K562 (cell line): ENCODE data around the gene NXN. TPM values are rescaled to one million over a fixed set of nuclear protein-coding genes. Genes with fewer than 3 reads are reported as not detected.

Experiments used
- ATAC-seq: fragments of 200-7000 bp; cut with Tn5 transposase; 3 replicates; pipeline ENCODE4 v1.9.1; 2020; ENCODE audit warnings: moderate library complexity
- BruUV-seq: library from RNA; stranded (reverse); fragments of 400-500 nt; replicated peaks from 2 replicates; lab custom pipeline; 2021; lab: Mats Ljungman, UMichigan
- CTCF ChIA-PET: fragments of 300-600 bp; formaldehyde crosslinking; extraction: SDS; loops from one replicate; lab custom pipeline; 2021; ENCODE audit warnings: low intra/inter-chr PET ratio; lab: Yijun Ruan, JAX
- POLR2A ChIA-PET: fragments of 300-600, 350-650 bp; sonication (Branson Sonifier 250); formaldehyde crosslinking; extraction: SDS; loops from one replicate; lab custom pipeline; 2021; ENCODE audit warnings: antibody characterized with exemption, inconsistent platforms; lab: Yijun Ruan, JAX
- DNase-seq, 4 experiments: peaks; one replicate each; pipeline versions ENCODE4 v3.0.0 to v3.0.0-alpha.2; 2011 to 2018; ENCODE audit warnings: low spot score in 3 of 4, mixed read lengths in 3 of 4; ENCODE audit errors: extremely low read depth in 1 of 4
- FAIRE-seq: peaks from 2 replicates; lab custom pipeline; 2011; peaks lifted over from hg19 to GRCh38; lab: Jason Lieb, UNC
- H2AFZ ChIP-seq: 2 replicates; pipeline ENCODE4 v1.6.0; 2011; ENCODE audit warnings: low read depth, low read length, control low read depth, inconsistent platforms
- H3K27ac ChIP-seq: fragments of 200-600 bp; 3 replicates; pipeline ENCODE4 v1.8.0; 2011; ENCODE audit warnings: low read depth, mild to moderate bottlenecking, control low read depth, inconsistent platforms, low read length, moderate library complexity, mixed read lengths; ENCODE audit errors: extremely low read depth
- H3K27me3 ChIP-seq, 2 experiments: fragments of 300-600 bp in 1 of 2; 2 replicates in 1 of 2; 3 replicates in 1 of 2; pipeline versions ENCODE4 v1.6.0 to v1.8.0; 2011; ENCODE audit warnings: inconsistent platforms in 2 of 2, low read length in 2 of 2, mild to moderate bottlenecking in 1 of 2, mixed read lengths in 1 of 2, moderate library complexity in 1 of 2; ENCODE audit not compliant: control insufficient read depth in 2 of 2, insufficient read depth in 2 of 2
- H3K36me3 ChIP-seq: fragments of 300-600 bp; 3 replicates; pipeline ENCODE4 v1.8.0; 2011; ENCODE audit warnings: mild to moderate bottlenecking, low read length, inconsistent platforms; ENCODE audit not compliant: control insufficient read depth, insufficient read depth
- H3K4me1 ChIP-seq, 2 experiments: fragments of 200-600 bp in 1 of 2; replicated peaks in 1 of 2; 2 replicates in 1 of 2; 3 replicates in 1 of 2; pipeline versions ENCODE4 v1.5.1 to v1.8.0; 2011; ENCODE audit warnings: inconsistent platforms in 2 of 2, low read length in 2 of 2, mild to moderate bottlenecking in 1 of 2, mixed read lengths in 1 of 2, moderate library complexity in 1 of 2; ENCODE audit not compliant: control insufficient read depth in 2 of 2, insufficient read depth in 2 of 2
- H3K4me2 ChIP-seq: 2 replicates; pipeline ENCODE4 v1.6.1; 2011; ENCODE audit warnings: low read length, control low read depth, inconsistent platforms, mixed read lengths; ENCODE audit not compliant: insufficient read depth
- H3K4me3 ChIP-seq: fragments of 200-600 bp; sonication (generic), shearing (Covaris generic); 2 replicates; pipeline ENCODE4 v1.5.1; 2016; ENCODE audit warnings: control low read depth, inconsistent platforms
- H3K79me2 ChIP-seq: fragments of 200-600 bp; 3 replicates; pipeline ENCODE4 v1.8.0; 2011; ENCODE audit warnings: low read length, inconsistent platforms; ENCODE audit not compliant: control insufficient read depth, insufficient read depth
- H3K9ac ChIP-seq, 2 experiments: 2 replicates each; pipeline versions ENCODE4 v1.6.0 to v1.6.1; 2011; ENCODE audit warnings: low read depth in 2 of 2, low read length in 2 of 2, control low read depth in 1 of 2, inconsistent platforms in 1 of 2, mild to moderate bottlenecking in 1 of 2, mixed read lengths in 1 of 2; ENCODE audit not compliant: insufficient read depth in 1 of 2
- H3K9me1 ChIP-seq: one replicate; pipeline ENCODE4 v1.6.0; 2011; ENCODE audit warnings: inconsistent platforms, mild to moderate bottlenecking, low read length, moderate library complexity; ENCODE audit not compliant: control insufficient read depth, insufficient read depth
- H3K9me3 ChIP-seq: replicated peaks from 2 replicates; pipeline ENCODE4 v1.5.1; 2011; ENCODE audit warnings: low read depth, low read length, inconsistent platforms; ENCODE audit not compliant: control insufficient read depth, insufficient read depth
- H4K20me1 ChIP-seq: replicated peaks from 2 replicates; pipeline ENCODE4 v1.6.1; 2011; ENCODE audit warnings: low read length, inconsistent platforms, mixed read lengths; ENCODE audit not compliant: control insufficient read depth, insufficient read depth
- ZNF197 ChIP-seq: fragments of 200-800 bp; sonication (Bioruptor generic); IDR thresholded peaks from 2 replicates; pipeline ENCODE4 v1.6.1; 2016; ENCODE audit warnings: low read depth, missing genetic modification characterization, missing compliant biosample characterization
- WGBS: fragments of 100-300 bp; shearing (Covaris generic); methylation state at CpG from one replicate; pipeline ENCODE4 v1.1.6; 2016; ENCODE audit warnings: low coverage, mixed read lengths; ENCODE audit not compliant: insufficient coverage; ENCODE audit errors: missing lambda C conversion rate; 5-methylcytosine and 5-hydroxymethylcytosine counted together
- in situ Hi-C: fragments of 300-500 bp; cut with MboI; formaldehyde crosslinking; loops from 4 replicates; pipeline ENCODE4 v1.15.0; 2018; ENCODE audit warnings: inconsistent platforms, mixed read lengths
- intact Hi-C: fragments of 100-400 bp; cut with micrococcal nuclease; formaldehyde crosslinking; loops from 2 replicates; pipeline ENCODE4 v1.14.2; 2022
- polyA plus RNA-seq, 8 experiments: library from polyadenylated mRNA; depleted of rRNA in 4 of 8; stranded (reverse) in 5 of 8; unstranded in 3 of 8; fragments of >200 nt; fragmentation: Nextera tagmentation in 2 of 8; fragmentation: Illumina TruSeq in 1 of 8; extraction: Ambion mirVana in 2 of 8; extraction: Trizol in 1 of 8; gene quantifications; 2 replicates each; pipeline versions ENCODE4 v1.2.1 to v1.2.3, GENCODE V29; 2011 to 2014; ENCODE audit warnings: inconsistent platforms in 1 of 8, missing spikeins in 1 of 8
- total RNA-seq, 7 experiments: library from RNA; depleted of rRNA in 6 of 7; stranded (reverse); fragments of >200 nt in 6 of 7; fragmentation: Illumina TruSeq in 2 of 7; extraction: Trizol in 2 of 7; gene quantifications; 2 replicates each; pipeline versions ENCODE4 v1.2.1 to v1.2.3, GENCODE V29; 2011 to 2021; ENCODE audit warnings: low replicate concordance in 1 of 7
- TF ChIP-seq, protein P1 (sequence below): IDR thresholded peaks from 3 replicates; pipeline ENCODE4 v1.6.1; 2011; ENCODE audit warnings: borderline replicate concordance, mild to moderate bottlenecking; ENCODE audit not compliant: insufficient read length, insufficient read depth

The NXN gene
- total and polyA plus RNA-seq, 9 of the 15 experiments (the other 6 are each of a cell fraction or from before 2014, with no cell fraction given): 0.08 to 0.39 (median 0.29) TPM; not detected in 5

GRCh38 chr17:1025733-1026598 lies 46.4 kb upstream of the NXN start:
- no peaks in the 10 kb centered on the region for H3K79me2 ChIP-seq
- in situ Hi-C loops (no loop called here), intact Hi-C loops (no loop called here)
- ATAC-seq (no peak), DNase-seq (no peak), FAIRE-seq (no peak)
- H3K9me1 ChIP-seq: no peaks in the 10 kb centered on the region
- no peak overlapping the region for H2AFZ ChIP-seq
- BruUV-seq: no TSS peak
- H3K27me3 ChIP-seq: peaks cover 8 to 87% of the 10 kb centered on the region in 2 experiments; a peak in 4 of 5 replicates
- TF ChIP-seq, protein P1, sequence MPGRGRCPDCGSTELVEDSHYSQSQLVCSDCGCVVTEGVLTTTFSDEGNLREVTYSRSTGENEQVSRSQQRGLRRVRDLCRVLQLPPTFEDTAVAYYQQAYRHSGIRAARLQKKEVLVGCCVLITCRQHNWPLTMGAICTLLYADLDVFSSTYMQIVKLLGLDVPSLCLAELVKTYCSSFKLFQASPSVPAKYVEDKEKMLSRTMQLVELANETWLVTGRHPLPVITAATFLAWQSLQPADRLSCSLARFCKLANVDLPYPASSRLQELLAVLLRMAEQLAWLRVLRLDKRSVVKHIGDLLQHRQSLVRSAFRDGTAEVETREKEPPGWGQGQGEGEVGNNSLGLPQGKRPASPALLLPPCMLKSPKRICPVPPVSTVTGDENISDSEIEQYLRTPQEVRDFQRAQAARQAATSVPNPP: no peak
- TF ChIP-seq ZNF197 (CRISPR knock-in tag): no peak
- no peaks in the 10 kb centered on the region for H3K36me3 ChIP-seq
- no peak overlapping the region for H3K4me3 ChIP-seq
- no peaks in the 10 kb centered on the region for H3K9me3 ChIP-seq
- H4K20me1 ChIP-seq: peaks cover 11% of the 10 kb centered on the region; the same call in 1 of the 2 replicates
- 2% methylated on average over 21 of the region's 30 CpGs for WGBS
- H3K4me1 ChIP-seq: peaks cover 0 to 15% of the 10 kb centered on the region in 2 experiments; a peak in 2 of 5 replicates
- POLR2A ChIA-PET: interaction anchor here (0.6 kb wide), 1 partner anchor 15 kb away, joined by 4 read pairs; no protein-coding TSS in a partner anchor
- CTCF ChIA-PET: no interaction called here
- H3K9ac ChIP-seq: no peak overlapping the region
- H3K27ac ChIP-seq: no peak overlapping the region
- no peak overlapping the region for H3K4me2 ChIP-seq
